ENCODE results near the gene ZBTB7C.

GRCh38 chr18:48200631-48201336 is 208.4 kb downstream of the ZBTB7C start:
- TF ChIP-seq FOXA1 (IDR thresholded peaks at IDR 0.05) (no peak), FOXM1 (IDR thresholded peaks at IDR 0.05; ENCODE audit: borderline replicate concordance) (no peak), SP1 (IDR thresholded peaks at IDR 0.05) (no peak), BHLHE40 (IDR thresholded peaks at IDR 0.05; ENCODE audit: borderline replicate concordance) (no peak), CTBP1 (IDR thresholded peaks at IDR 0.05; ENCODE audit: borderline replicate concordance) (no peak), SUZ12 (IDR thresholded peaks at IDR 0.05) (no peak), ARNT (IDR thresholded peaks at IDR 0.05) (no peak), ELF4 (IDR thresholded peaks at IDR 0.05) (no peak), HDGF (IDR thresholded peaks at IDR 0.05; ENCODE audit: borderline replicate concordance) (no peak), NFRKB (IDR thresholded peaks at IDR 0.05) (no peak), TARDBP (IDR thresholded peaks at IDR 0.05) (no peak), ZNF384 (IDR thresholded peaks at IDR 0.05) (no peak), FOXK2 (IDR thresholded peaks at IDR 0.05) (no peak)
